GM18519 (cell line): ENCODE measurements around the gene SOX8.
"Not testable (repeated sequence)": the region's sequence is repeated elsewhere in the genome, so short reads cannot be mapped to it uniquely, and the experiment has no call there.

ENCODE experiments used
- ATAC-seq: cut with Tn5 transposase; IDR thresholded peaks from one replicate; pipeline ENCODE4 v1.9.1; 2021; ENCODE audit warnings: mild to moderate bottlenecking, moderate library complexity; ENCODE audit not compliant: unreplicated experiment, low FRiP score

Gene SOX8

GRCh38 chr16:981695-982144 lies at the start of gene SOX8:
SOX8 (plus strand) TSS chr16:981770; CDS start chr16:981923, 153 bp downstream.
- no peak for ATAC-seq

GRCh38 chr16:932831-933330 lies 48.7 kb upstream of the SOX8 start:
- ATAC-seq: no peak

- no peak for ATAC-seq
Observed at GRCh38 chr16:933581-933980, 48.0 kb upstream of the SOX8 start.

- ATAC-seq: no peak
Observed at GRCh38 chr16:934178-934577, 47.4 kb upstream of the SOX8 start.

- ATAC-seq: no peak
Observed at GRCh38 chr16:935684-936083, 45.9 kb upstream of the SOX8 start.

- ATAC-seq: no peak
Observed at GRCh38 chr16:937311-937710, 44.3 kb upstream of the SOX8 start.

GRCh38 chr16:937723-938122 lies 43.8 kb upstream of the SOX8 start:
- no peak for ATAC-seq

GRCh38 chr16:938136-938535 lies 43.4 kb upstream of the SOX8 start:
- ATAC-seq: no peak

- ATAC-seq: no peak
Observed at GRCh38 chr16:938752-939151, 42.8 kb upstream of the SOX8 start.

- no peak for ATAC-seq
Observed at GRCh38 chr16:939311-939710, 42.3 kb upstream of the SOX8 start.

GRCh38 chr16:939941-940340 lies 41.6 kb upstream of the SOX8 start:
- no peak for ATAC-seq

GRCh38 chr16:942436-943060 lies 39.0 kb upstream of the SOX8 start:
- ATAC-seq: no peak

GRCh38 chr16:943971-944370 lies 37.6 kb upstream of the SOX8 start:
- ATAC-seq: no peak

GRCh38 chr16:945271-946047 lies 36.1 kb upstream of the SOX8 start:
- ATAC-seq: no peak

- no peak for ATAC-seq
Observed at GRCh38 chr16:946048-946395, 35.5 kb upstream of the SOX8 start.

GRCh38 chr16:947255-947921 lies 34.2 kb upstream of the SOX8 start:
- no peak for ATAC-seq

- ATAC-seq: not testable (repeated sequence)
Observed at GRCh38 chr16:947922-948303, 33.7 kb upstream of the SOX8 start.

GRCh38 chr16:948767-949166 lies 32.8 kb upstream of the SOX8 start:
- not testable (repeated sequence) for ATAC-seq

- ATAC-seq: not testable (repeated sequence)
Observed at GRCh38 chr16:950733-951573, 30.6 kb upstream of the SOX8 start.

GRCh38 chr16:951660-952301 lies 29.8 kb upstream of the SOX8 start:
- no peak for ATAC-seq
